PFSK-1 (cell line): ENCODE data around the gene NME3.

Experiments
- POLR2AphosphoS5 ChIP-seq: IDR thresholded peaks from 2 replicates; pipeline ENCODE4 v1.6.1; 2012; ENCODE audit warnings: low read depth, mild to moderate bottlenecking, control low read depth, low read length, moderate library complexity
- SIN3A ChIP-seq: IDR thresholded peaks from 2 replicates; pipeline ENCODE4 v1.6.1; 2012; ENCODE audit warnings: mild to moderate bottlenecking, low read length, moderate library complexity, borderline replicate concordance; ENCODE audit not compliant: insufficient read depth
- TAF1 ChIP-seq: IDR thresholded peaks from 2 replicates; pipeline ENCODE4 v1.6.1; 2012; ENCODE audit warnings: low read length, control low read depth, borderline replicate concordance; ENCODE audit not compliant: insufficient read depth

DNA sequence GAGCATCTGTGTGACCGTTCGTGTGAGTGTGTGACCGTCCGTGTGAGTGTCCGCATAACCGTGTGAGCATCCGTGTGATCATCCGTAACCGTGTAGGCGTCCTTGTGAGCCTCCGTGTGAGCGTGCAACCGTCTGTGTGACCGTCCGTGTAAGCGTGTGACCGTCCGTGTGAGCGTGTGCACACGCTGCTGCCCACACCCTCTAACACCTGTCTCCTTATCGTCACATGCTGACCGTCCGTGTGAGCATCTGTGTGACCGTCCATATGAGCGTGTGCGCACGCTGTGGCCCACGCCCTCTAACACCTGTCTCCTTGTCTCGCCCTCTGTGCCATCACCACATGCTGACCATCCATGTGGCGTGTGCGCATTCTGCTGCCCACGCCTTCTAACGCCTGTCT lies 31.1 kb downstream of the NME3 start:
- TF ChIP-seq TAF1 (no peak), SIN3A (no peak), POLR2AphosphoS5 (no peak)
